ENCODE data around the gene UBASH3A. TPM values are rescaled to one million over a fixed set of nuclear protein-coding genes. Genes with fewer than 3 reads are reported as not detected.

UBASH3A gene
- total and polyA plus RNA-seq, 2 donors (not counting 1 experiment from before 2014, with no cell fraction given), result 0.12 to 0.33 TPM

DNA sequence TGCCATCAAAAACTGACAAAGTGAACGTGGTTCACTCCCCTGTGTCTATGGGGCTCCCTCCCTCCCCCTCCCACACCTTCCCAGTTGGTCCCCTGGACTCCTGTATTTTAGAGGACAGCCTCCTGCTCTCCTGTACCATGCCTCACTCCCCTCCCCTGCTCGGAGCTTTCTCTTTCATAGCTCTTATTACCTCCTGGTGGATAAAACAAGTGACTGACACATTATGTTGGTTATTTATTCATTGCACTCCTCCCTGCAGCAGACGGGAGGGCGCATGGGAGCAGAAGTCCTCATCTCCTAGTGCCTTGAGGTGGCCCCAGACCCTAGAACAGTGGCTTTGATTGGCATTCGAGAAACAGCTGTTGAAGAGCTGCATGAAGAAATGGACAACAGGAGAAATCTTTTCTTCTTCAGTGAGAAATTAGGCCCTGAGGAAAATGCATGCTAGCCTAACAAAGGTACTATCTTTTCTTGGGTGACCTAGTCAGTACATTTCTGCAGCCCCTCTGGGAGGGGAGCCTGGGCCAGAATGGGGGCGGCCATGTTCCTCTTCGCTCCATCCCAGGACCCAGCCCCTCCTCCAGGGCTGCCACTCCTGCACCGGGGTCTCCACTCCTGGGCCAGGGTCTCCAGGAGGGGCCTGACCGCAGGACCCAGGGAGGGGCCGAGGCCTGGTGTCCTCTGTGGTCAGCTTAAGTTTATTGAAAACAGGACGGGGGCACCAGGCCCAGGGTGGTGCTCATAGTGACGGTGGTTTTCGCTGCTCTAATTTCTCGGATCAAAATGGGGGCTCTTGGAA is 36.1 kb upstream of the UBASH3A start:
- H3K27ac Mint-ChIP-seq, result peak overlapping the region; percentile 20

DNA sequence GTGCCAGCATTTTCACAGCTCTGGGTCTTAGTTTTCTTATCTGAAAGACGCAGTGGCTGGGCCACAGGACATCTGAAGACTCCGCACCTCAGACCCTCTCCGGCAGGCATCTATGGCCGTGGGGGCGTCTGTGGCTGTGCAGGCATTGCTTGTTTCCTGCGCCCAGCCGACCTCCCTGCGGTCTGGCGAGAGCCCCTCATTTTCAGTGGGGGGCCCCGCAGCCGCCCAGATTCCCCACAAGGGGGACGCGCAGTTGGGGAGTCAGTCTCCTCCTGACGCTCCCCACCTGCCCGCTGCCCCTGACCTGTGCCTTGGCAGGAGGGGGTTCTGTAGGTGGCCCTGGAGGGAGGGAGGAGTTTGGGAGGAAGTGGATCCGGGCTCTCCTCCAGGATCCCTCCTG is 33.9 kb upstream of the UBASH3A start:
- intact Hi-C loops (cut with micrococcal nuclease), result no loop called here
- Histone ChIP-seq H3K4me3 (ENCODE audit: control extremely low read depth in 1 of 5, extremely low read depth in 1 of 5, insufficient read depth in 1 of 5, low read depth in 2 of 5, low read length in 4 of 5) (no peak overlapping the region), H3K27ac (ENCODE audit: low read length in 2 of 2) (no peak overlapping the region), H3K4me1 (ENCODE audit: control insufficient read depth in 2 of 2, insufficient read depth in 2 of 2, low read length in 2 of 2) (no peaks in the 10 kb centered on the region), H2AFZ (ENCODE audit: insufficient read depth, low read depth, low read length, poor library complexity, severe bottlenecking) (no peak overlapping the region), H3K9me3 (ENCODE audit: control extremely low read depth in 1 of 3, control insufficient read depth in 2 of 3, insufficient read depth in 1 of 3, low read length in 2 of 3) (no peaks in the 10 kb centered on the region), H3K4me2 (replicated peaks; ENCODE audit: low read depth, low read length, poor library complexity, severe bottlenecking) (no peak overlapping the region), H4K20me1 (ENCODE audit: control insufficient read depth, insufficient read depth, low read length, poor library complexity, severe bottlenecking) (no peaks in the 10 kb centered on the region), H3K27me3 (replicated peaks in 1 of 4; ENCODE audit: control extremely low read depth in 1 of 4, control insufficient read depth in 3 of 4, insufficient read depth in 4 of 4, low read length in 3 of 4) (peaks cover 0 to 6% (median 0%) of the 10 kb centered on the region in 4 experiments), H3K79me2 (ENCODE audit: control insufficient read depth, insufficient read depth, low read length) (no peaks in the 10 kb centered on the region), H3K36me3 (replicated peaks in 1 of 2; ENCODE audit: control extremely low read depth in 1 of 2, control insufficient read depth in 1 of 2, extremely low read depth in 1 of 2, insufficient read depth in 2 of 2, low read length in 1 of 2) (no peaks in the 10 kb centered on the region), H3K9ac (ENCODE audit: low read length) (no peak overlapping the region)
- H3K9me3 Mint-ChIP-seq (ENCODE audit: insufficient read depth), result no peaks in the 10 kb centered on the region
- H3K27me3 Mint-ChIP-seq, result peaks cover 21% of the 10 kb centered on the region
- ChIA-PET CTCF (interaction anchor here (1.3 kb wide), 1 partner anchor 166 kb away, joined by 4 read pairs; no protein-coding TSS in a partner anchor), POLR2A (no interaction called here)
- H3K27ac Mint-ChIP-seq, result no peak overlapping the region
- no peak for ATAC-seq (ENCODE audit: low read depth)
- 92% methylated on average over 9 of the region's 16 CpGs for WGBS (ENCODE audit: insufficient coverage)
- DNase-seq, result no peak
- H3K4me3 Mint-ChIP-seq, result no peak overlapping the region
- TF ChIP-seq, protein P1, sequence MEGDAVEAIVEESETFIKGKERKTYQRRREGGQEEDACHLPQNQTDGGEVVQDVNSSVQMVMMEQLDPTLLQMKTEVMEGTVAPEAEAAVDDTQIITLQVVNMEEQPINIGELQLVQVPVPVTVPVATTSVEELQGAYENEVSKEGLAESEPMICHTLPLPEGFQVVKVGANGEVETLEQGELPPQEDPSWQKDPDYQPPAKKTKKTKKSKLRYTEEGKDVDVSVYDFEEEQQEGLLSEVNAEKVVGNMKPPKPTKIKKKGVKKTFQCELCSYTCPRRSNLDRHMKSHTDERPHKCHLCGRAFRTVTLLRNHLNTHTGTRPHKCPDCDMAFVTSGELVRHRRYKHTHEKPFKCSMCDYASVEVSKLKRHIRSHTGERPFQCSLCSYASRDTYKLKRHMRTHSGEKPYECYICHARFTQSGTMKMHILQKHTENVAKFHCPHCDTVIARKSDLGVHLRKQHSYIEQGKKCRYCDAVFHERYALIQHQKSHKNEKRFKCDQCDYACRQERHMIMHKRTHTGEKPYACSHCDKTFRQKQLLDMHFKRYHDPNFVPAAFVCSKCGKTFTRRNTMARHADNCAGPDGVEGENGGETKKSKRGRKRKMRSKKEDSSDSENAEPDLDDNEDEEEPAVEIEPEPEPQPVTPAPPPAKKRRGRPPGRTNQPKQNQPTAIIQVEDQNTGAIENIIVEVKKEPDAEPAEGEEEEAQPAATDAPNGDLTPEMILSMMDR (IDR thresholded peaks at IDR 0.05), result no peak
- TF ChIP-seq EZH2 (IDR thresholded peaks at IDR 0.05; ENCODE audit: borderline replicate concordance, insufficient read depth, low read depth, low read length, poor library complexity, severe bottlenecking), result no peak
- no peaks in the 10 kb centered on the region for H3K4me1 Mint-ChIP-seq

More for the DNA sequence above, 36.1 kb upstream of the UBASH3A start:
- Histone ChIP-seq H3K9me3 (ENCODE audit: control extremely low read depth in 1 of 3, control insufficient read depth in 2 of 3, insufficient read depth in 1 of 3, low read length in 2 of 3) (no peaks in the 10 kb centered on the region), H3K79me2 (ENCODE audit: control insufficient read depth, insufficient read depth, low read length) (no peaks in the 10 kb centered on the region), H4K20me1 (ENCODE audit: control insufficient read depth, insufficient read depth, low read length, poor library complexity, severe bottlenecking) (no peaks in the 10 kb centered on the region), H2AFZ (ENCODE audit: insufficient read depth, low read depth, low read length, poor library complexity, severe bottlenecking) (no peak overlapping the region), H3K4me3 (ENCODE audit: control extremely low read depth in 1 of 5, extremely low read depth in 1 of 5, insufficient read depth in 1 of 5, low read depth in 2 of 5, low read length in 4 of 5) (no peak overlapping the region), H3K9ac (ENCODE audit: low read length) (no peak overlapping the region), H3K27ac (ENCODE audit: low read length in 2 of 2) (no peak overlapping the region), H3K27me3 (replicated peaks in 1 of 4; ENCODE audit: control extremely low read depth in 1 of 4, control insufficient read depth in 3 of 4, insufficient read depth in 4 of 4, low read length in 3 of 4) (peaks cover 0 to 2% (median 1%) of the 10 kb centered on the region in 4 experiments), H3K4me2 (replicated peaks; ENCODE audit: low read depth, low read length, poor library complexity, severe bottlenecking) (no peak overlapping the region), H3K4me1 (ENCODE audit: control insufficient read depth in 2 of 2, insufficient read depth in 2 of 2, low read length in 2 of 2) (no peaks in the 10 kb centered on the region), H3K36me3 (replicated peaks in 1 of 2; ENCODE audit: control extremely low read depth in 1 of 2, control insufficient read depth in 1 of 2, extremely low read depth in 1 of 2, insufficient read depth in 2 of 2, low read length in 1 of 2) (no peaks in the 10 kb centered on the region)
- no peak overlapping the region for H3K4me3 Mint-ChIP-seq
- intact Hi-C loops (cut with micrococcal nuclease), result no loop called here
- no peaks in the 10 kb centered on the region for H3K9me3 Mint-ChIP-seq (ENCODE audit: insufficient read depth)
- no peaks in the 10 kb centered on the region for H3K4me1 Mint-ChIP-seq
- peaks cover 40% of the 10 kb centered on the region for H3K27me3 Mint-ChIP-seq
- WGBS (ENCODE audit: insufficient coverage), result 88% methylated on average over 12 of the region's 14 CpGs
- DNase-seq, result no peak
- ChIA-PET CTCF (interaction anchor here (1.3 kb wide), 1 partner anchor 168 kb away, joined by 3 read pairs; no protein-coding TSS in a partner anchor), POLR2A (no interaction called here)
- TF ChIP-seq, protein P1 (IDR thresholded peaks at IDR 0.05), result no peak
- TF ChIP-seq EZH2 (IDR thresholded peaks at IDR 0.05; ENCODE audit: borderline replicate concordance, insufficient read depth, low read depth, low read length, poor library complexity, severe bottlenecking), result no peak
- ATAC-seq (ENCODE audit: low read depth), result no peak

Data from B cell (primary cell).